ENCODE results near the gene CCR7.

- no peak for TF ChIP-seq CTCF (IDR thresholded peaks at IDR 0.05)
- TF ChIP-seq POLR2A (IDR thresholded peaks at IDR 0.05; ENCODE audit: low read depth), result no peak
- TF ChIP-seq EP300 (IDR thresholded peaks at IDR 0.05), result no peak
- TF ChIP-seq POLR2AphosphoS5 (IDR thresholded peaks at IDR 0.05), result no peak
Observed at GRCh38 chr17:40596261-40596919, 31.1 kb upstream of the CCR7 start.

Data from esophagus muscularis mucosa (tissue), 4 donors.